GM18909 (cell line): ENCODE data around the gene DOP1B.

ENCODE experiments used
- ATAC-seq: cut with Tn5 transposase; IDR thresholded peaks from one replicate; pipeline ENCODE4 v1.9.1; 2021; ENCODE audit warnings: mild to moderate bottlenecking; ENCODE audit not compliant: unreplicated experiment, poor library complexity

The DOP1B gene

DNA sequence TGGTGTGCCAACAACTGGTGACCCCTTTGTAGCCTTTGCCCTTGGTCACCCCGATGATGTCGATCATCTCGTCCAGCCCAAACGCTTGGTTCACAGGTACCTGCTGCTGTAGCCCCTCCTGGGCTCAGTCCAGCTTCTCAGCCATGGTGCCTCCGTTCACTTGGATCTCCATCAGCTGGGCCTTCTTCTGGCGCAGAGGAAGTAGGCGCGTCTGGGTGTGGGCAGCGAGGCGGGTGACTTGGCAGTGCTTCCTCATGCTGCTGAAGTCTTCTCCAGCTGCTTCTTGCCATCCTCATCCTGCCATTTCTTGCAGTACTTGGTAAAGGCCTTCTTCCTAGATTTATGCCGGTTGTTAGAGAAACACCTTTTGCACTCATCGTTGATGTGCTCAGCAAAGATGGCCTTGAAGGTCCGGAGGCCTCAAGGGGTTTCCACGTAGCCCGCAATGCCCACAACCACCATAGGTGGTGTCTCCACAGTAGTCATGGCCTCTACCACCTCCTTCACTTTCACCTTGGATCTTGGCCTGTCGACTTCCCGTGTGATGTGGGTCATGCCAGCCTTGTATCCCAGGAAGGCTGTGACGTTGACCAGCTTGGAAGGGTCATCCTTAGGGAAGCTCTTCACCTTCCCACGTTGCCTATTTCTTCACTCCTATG is 13.0 kb downstream of the DOP1B start:
- no peak for ATAC-seq

DNA sequence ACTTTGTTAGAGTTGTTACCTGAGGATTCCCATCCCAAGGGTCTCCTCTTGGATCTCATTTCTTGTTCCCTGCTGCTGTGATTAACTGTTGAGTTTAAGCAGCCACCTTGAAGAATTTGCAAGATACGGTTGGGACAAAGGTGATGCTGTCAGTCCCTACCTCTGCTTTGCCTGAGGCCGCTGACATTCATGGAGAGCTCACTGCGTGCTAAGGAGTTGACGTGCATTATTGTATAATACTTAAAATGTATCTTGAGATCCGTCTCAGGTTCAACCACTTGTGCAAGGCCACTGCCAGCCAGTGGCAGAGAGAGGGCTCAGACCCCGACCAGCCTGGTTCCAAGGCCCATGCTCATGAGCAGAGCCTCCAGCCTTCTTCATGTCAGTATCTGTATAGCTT is 14.2 kb downstream of the DOP1B start:
- no peak for ATAC-seq

DNA sequence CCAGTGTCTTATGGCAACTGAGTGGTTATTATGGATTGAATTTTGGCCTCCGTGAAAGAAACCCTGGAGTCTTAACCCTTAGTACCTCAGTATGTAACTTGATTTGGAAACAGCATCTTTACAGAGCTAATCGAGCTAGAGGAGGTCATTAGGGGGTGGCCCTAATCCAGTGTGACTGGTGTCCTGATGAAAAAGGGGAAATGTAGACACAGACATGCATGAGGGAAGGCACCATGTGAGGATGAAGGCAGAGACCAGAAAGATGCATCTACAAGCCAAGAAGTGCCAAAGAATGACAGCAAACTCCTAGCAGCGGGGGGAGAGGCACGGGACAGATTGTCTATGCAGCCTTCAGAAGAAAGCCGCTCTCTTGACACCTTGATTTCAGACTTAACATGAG is 14.7 kb downstream of the DOP1B start:
- no peak for ATAC-seq

DNA sequence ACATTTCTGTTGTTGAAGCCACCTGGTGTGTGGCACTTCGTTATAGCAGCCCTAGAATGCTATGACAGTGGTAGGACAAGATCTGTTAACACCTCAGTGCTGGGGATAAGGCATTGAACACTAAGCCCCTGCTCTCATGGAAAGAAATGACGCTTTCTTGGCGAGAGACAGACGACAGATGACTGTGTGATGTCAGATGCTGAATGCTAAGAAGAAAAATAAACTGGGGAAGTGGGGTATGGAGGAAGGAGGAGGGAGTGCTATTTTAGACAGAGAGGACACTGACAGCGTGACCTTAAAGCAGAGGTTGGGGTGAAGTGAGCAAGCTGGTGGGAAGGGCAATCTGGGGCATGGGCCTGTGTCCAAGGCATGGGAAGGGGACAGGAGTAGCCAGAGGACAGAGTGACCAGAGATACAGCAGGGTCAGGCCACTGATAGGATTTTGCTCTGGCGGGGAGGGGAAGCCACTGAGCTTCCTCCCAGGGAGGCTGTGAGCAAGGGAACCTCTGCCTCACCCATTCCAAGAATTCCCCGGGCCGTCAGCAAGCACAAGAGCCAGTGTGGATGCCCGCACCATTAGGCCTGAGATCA is 15.2 kb downstream of the DOP1B start:
- ATAC-seq, result no peak

DNA sequence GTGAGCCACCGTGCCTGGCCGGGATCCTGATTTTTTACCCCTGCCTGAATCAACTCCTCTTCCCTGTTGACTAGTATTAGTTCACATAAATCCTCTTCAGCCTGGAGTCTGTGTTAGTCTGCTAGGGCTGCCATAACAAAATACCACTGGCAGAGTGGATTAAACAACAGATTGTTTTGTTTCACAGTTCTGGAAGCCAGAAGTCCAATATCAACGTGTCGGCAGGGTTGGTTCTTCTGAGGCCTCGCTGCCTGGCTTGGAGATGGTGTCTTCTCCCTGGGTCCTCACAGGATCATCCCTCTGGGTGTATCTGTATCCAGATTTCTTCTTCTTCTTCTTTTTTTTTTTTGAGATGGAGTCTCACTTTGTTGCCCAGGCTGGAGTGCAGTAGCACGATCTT is 18.2 kb downstream of the DOP1B start:
- no peak for ATAC-seq

DNA sequence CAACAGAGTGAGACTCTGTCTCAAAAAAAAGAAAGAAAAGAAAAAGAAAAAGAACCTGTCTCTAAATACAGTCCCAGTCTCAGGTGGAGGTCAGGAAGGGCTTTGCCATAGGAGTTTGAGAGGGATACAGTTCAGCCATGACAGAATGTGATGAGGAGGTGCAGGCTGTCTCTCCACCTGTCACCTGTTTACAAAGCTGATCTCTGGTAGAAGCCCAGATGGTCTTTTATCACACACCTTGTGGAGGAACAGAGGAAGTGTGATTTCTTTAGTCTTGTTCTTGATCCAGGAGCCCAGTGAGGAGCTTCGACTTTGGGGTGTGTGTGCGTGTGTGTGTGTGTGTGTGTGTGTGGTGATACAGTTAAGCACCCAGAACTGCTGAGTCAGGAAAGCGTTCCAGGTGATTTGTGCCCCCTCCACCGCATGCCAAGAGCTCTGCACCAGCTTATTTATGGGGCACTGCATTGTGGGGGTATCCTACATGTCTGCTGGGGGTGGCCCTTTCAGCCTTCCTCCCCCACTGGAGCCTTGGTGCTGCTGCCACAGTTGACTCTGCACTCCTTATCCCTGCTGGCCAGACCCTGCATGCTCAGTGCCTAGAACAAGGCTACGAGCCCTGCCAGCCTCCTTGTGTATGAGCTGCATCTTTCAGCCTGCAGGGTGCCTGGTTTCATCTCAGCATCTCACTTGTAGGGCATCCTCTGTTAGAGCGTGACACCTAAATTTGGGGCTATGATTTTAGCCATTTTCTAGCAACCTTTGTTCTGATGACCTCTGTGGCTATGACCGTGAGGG is 19.3 kb downstream of the DOP1B start:
- no peak for ATAC-seq

DNA sequence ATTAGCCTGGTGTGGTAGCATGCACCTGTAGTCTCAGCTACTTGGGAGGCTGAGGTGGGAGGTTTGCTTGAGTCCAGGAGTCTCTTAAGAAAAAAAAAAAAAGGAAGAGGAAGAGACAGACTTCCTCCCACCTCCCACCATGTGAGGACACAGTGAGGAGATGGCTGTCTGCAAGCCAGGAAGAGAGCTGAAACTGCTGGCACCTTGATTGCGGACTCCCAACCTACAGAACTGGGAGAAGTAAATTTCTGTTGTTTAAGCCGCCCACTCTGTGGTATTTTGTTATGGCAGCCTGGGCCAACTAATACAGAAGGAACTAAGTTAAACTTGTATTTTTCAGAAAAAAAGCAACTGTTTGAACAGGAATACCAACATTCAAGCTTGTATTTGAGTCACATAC is 21.7 kb downstream of the DOP1B start:
- no peak for ATAC-seq

DNA sequence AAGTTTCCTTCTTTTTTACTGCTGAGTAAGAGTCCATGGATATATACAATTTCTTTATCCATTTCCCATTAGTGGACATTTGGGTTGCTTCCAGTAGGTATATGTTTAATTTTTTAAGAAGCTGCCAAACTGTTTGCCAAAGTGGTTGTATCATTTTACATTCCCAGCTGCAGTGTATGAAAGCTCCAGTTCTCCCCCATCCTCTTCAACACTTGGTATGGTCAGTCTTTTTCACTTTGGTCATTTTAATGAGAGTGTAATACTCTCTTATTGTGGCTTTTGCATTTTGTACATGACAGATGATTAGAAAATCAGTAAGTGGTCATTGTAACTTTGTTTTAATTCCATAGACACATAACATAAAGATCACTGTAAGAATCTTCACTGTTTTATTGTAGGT is 22.5 kb downstream of the DOP1B start:
- ATAC-seq, result no peak

DNA sequence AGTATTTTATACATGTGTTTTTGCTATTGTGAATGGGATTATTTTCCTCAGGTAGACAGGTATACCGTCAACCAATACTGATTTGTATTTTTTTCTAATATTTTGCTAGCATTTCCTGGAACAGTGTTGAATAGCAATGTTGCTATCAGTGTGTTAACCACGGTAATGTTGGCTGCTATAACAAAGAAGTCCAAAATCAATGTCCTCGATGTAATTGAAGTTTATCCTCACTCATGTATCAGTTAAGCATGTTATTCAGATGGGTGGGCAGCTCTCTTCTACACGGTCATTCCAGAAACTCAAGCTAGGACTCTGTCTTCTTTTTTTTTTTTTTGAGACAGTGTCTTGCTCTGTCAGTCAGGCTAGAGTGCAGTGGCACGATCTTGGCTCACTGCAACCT is 24.3 kb downstream of the DOP1B start:
- ATAC-seq, result no peak

DNA sequence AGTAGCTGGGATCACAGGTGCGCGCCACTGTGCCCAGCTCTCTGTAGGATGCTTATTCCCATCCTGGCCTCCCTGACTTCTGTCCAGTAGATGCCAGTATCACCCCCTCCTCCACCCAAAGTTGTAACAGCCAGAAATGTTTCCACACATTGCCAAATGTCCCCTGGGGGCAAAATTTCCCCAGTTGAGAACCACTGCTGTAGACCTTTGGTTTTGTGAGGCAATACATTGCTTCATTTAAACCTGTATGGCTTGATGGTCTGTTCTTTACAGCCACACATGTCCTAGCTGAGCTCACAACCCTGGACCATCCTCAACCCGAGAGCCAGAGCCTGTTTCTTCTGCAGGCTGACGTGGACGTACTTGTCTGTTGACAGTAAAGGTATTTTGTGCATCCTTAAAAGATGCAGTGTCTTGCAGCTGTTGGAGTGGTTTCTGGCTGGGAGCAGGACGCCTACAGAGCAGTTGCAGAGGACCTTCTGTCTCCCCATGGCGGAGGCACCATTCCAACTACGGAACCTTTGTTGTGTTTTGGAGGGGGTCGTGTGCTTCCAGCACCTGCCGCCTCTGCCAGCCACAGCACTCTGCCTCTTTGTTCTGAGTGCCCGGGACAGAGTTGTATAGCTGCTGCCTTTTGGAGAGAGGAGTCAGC is 26.6 kb downstream of the DOP1B start:
- ATAC-seq, result no peak

DNA sequence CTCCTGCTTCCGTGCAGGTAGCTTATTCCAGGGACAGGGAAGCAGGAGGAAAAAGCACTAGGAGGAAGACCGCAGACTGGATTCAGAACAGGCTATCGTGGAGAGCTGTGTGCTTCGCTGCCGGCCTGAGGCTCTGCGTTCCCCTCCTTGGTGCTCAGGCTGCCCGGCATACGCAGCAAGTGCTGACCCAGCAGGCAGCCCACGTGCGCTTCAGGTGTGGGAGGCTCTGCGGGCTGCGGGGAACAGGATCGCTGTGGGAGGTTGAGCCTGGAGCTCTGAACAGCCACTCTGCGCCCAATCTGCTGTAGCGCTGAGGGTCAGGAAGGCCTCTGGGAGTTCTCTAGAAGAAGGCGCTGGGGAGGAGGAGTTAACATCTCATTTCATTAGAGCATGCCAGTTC is 27.9 kb downstream of the DOP1B start:
- ATAC-seq, result no peak

DNA sequence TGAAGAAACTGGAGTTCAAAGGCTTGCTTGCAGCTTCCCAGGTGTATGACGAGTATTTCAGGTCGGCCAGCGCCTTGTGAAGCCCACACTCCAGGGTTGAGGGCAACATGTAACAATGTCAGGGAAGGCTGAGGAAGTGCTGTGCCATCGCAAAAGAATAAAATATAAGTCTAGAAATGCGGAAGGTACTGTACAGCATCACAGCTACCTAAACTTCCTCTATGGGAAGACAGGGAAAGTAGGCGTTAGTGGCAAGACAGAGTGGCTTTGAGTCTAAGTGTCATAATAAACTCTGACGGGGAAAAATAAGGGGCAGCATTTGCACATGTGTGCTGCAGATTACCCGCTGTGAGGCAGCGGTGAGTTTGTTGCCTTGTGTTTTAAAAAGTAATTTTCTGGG is 28.9 kb downstream of the DOP1B start:
- ATAC-seq, result no peak

DNA sequence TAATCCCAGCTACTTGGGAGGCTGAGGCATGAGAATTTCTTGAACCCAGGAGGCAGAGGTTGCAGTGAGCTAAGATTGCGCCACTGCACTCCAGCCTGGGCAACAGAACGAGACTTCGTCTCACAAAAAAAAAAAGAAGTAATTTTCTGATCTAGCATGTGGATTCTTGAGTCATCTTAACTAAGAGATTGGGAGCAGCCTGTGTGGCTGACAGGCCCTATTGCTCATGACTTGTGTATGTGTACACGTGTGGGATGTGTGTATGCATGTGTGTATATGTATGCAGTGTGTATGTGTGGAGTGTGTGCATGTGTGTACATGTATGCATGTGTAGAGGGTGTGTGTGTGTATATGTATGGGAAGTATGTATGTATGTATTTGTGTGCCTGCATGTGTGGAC is 29.5 kb downstream of the DOP1B start:
- no peak for ATAC-seq

DNA sequence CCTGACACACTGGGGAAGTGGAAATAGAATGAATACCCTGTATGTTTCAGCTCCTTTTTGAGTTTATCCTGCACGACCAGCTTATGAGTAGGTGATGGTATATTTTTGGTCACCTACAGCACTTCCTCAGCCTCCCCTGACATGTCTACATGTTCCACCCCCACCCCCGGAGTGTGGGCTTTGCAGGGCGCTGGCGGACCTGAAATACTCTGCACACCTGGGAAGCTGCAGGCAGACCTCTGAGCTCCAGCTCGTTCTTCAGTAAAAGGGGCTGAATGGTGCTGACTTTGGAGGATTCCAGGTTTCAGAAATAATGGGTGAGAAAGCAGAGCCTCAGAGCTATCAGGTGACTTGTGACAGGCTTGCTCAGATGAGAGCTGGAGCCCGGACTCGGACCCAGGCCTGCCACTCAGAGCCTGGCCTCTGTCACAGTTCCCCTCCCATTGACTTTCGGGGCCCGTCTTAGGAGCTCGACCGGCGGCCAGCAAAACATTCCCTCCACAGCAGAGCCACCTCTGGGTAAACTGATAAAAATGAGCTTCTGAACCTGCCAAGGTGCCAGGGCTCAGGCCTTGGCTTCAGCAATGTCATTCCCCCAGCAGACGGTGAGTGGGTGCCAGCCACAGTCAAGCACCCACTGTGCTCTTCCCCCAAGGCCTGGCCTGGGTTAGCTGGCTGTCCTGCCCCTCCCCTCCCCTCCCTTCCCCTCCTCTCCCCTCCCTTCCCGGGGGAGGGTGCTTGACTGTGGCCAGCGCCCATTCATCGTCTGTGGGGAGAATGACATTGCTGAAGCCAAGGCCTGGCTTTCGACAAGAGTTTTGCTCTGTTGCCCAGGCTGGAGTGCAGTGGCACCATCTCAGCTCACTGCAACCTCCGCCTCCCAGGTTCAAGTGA is 30.1 kb downstream of the DOP1B start:
- ATAC-seq, result no peak

DNA sequence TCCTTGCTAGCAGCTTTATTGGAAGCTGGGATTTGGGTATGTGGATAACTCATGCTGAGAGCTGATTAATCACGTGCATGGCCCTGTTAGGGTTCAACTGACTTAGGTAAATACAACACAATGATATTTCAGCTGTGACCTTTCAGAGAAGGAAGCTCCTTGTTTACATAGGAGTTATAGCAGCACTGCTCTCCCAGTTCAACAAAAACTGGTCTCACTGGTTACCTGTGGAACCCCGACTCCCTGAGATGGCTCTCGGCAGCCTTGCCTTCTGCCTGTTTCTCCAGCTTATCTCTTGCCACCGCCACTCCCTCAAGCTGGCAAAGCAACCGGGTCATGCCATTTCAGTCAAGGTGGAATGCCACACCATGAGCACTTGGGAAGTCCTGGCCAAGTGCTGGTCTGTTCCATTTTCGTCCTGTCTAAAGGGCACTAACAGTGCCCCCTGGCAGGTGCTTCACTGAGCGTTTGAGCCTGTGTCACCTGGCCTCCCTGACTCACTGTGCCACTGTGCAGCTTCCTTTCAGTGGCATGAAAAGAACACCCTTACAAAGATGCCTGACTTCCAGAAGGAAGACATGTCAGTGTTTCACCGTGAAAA is 31.6 kb downstream of the DOP1B start:
- ATAC-seq, result no peak

DNA sequence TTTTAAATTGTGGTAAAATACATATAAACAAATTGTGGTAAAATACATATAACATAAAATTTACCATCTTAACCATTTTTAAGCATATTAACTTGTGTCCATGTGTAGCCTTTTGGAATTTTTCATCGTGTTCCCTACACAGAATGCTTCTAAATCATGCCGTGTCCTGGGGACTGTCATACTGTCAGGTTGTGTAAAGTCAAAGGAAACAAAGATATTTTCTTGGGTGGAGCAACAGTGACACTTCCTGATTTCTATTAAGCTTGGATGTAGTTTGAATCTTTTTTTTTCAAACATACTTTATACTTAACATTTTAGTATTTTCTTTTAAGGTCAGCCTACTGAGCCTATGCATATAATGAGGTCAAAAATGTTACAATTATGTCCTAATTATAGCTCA is 32.3 kb downstream of the DOP1B start:
- no peak for ATAC-seq

DNA sequence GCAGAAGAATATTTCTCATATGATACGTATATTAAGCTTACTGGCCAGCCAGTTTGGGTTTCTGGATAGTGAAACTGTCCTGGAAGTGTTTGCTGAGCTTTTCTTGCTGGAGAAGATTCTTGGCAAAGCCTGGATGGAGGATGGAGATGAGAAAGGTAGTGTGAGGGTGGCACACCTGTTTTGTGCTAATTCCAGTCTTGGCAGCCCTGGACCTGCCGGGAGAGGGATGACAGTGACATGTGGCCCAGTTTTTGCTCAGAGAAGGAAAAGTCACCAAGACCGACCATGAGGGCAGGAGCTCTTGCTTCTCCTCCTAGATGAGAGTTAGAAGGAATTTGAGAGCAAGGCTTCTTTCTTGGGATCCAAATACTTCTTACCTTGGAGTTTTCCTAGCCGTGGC is 34.1 kb downstream of the DOP1B start:
- ATAC-seq, result no peak

DNA sequence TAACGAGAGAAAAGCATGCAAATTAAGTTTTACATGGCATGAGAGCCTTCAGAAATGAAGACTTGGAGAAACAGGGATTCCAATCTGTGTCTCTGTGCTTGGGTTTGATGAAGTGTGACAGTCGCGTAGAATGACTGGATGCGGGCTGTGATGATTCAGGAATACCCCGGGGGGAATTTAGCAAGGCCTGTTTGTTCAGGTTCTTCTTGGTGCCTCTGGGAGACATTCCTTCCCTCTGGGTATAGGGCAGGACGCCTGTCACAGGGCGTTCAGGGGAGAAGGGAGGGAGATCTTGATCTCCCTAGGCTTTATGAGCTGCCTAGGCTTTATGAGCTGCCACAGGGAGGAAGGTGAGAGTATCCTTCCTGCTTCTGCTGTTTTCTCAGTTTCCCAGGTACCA is 36.6 kb downstream of the DOP1B start:
- no peak for ATAC-seq

DNA sequence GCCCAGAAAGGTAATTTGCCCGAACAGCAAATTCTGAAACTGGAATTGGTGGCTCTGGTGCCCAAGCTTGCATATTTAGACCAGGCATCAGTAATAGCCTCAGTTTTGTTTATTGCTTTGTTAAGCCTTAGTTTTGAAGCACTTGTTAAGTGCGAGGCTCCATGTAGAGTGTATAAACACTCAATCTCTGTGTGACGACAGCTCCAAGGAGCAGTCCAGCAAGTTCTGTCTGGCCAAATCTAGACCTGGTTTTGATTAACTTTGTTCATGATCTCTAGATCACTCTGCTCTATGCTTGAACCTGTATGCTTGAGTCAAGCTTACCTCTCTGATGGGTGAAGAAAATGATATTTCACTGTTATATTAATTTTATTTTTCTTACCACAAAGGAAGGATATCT is 37.4 kb downstream of the DOP1B start:
- ATAC-seq, result no peak

DNA sequence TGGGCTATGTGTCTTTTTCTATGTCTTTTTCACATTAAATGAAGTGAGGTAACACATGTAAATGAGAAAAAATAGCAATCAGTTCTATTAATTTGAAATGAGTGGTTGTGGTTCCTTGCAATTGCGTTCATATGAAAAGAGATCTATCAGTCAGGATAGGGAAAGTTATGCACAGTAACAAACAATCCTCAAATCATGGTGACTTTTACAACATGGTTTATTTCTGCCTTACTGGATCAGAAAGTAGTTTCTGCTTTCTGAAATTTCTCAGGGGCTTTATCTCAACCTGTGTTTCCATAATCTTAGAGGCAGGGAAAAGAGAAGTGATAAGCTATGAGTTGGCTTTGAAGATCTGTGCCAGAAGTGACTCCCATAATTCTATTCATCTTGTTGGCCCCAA is 39.0 kb downstream of the DOP1B start:
- no peak for ATAC-seq
